ENCODE data around the gene CABP2.

DNA sequence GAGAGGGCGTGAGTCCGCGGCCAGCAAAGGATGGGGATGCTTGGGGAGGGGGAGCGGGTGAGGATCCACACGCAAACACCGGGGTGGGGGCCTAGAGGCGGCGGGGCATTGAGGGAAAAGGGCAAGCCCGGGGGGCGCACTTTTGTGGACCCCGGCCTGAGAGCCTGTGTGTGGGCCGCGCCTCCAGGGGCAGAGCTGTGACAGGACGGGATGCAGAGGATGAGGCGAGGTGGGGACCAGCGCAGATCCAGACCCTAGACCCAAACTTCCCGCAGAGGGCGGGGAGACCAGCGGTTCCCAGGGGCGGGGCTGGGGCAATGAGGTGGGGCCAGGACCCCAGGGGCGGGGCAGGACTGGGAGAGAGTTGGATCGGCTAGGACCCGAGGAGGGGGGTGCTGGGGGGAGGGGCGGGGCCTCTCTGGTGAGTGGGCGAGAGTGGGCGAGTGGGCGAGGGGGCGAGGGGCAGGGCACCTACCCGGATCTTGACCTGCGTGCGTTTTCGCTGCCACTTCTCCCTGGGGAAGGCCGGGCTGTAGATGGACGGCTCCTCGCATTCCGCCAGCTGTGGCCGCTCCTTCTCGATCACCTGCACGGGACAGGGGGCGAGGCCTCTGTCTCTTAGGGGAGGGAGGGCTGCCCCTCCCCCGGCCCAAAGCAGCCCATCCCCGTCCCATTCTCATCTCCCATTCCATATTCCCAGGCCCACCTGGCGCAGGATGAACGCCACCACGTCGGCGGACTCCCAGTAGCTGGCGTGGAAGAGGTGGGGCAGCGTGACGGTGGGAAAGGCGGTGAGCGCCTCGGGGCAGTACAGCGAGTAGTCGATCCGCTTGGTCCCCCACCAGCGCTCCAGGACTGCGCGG, 28.6 kb downstream of the CABP2 start:
- TF ChIP-seq, protein P1, sequence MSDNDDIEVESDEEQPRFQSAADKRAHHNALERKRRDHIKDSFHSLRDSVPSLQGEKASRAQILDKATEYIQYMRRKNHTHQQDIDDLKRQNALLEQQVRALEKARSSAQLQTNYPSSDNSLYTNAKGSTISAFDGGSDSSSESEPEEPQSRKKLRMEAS (IDR thresholded peaks at IDR 0.05; ENCODE audit: low read depth, low read length), result no peak
- TF ChIP-seq, protein P2, sequence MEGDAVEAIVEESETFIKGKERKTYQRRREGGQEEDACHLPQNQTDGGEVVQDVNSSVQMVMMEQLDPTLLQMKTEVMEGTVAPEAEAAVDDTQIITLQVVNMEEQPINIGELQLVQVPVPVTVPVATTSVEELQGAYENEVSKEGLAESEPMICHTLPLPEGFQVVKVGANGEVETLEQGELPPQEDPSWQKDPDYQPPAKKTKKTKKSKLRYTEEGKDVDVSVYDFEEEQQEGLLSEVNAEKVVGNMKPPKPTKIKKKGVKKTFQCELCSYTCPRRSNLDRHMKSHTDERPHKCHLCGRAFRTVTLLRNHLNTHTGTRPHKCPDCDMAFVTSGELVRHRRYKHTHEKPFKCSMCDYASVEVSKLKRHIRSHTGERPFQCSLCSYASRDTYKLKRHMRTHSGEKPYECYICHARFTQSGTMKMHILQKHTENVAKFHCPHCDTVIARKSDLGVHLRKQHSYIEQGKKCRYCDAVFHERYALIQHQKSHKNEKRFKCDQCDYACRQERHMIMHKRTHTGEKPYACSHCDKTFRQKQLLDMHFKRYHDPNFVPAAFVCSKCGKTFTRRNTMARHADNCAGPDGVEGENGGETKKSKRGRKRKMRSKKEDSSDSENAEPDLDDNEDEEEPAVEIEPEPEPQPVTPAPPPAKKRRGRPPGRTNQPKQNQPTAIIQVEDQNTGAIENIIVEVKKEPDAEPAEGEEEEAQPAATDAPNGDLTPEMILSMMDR (IDR thresholded peaks at IDR 0.05 in 2 of 3, conservative IDR thresholded peaks at IDR 0.05 in 1 of 3; ENCODE audit: control insufficient read depth in 2 of 3, extremely low read depth in 1 of 3, insufficient read depth in 1 of 3, low read depth in 3 of 3, low read length in 3 of 3), result no peak
- TF ChIP-seq BMI1 (IDR thresholded peaks at IDR 0.05; ENCODE audit: borderline replicate concordance) (no peak), CBFB (IDR thresholded peaks at IDR 0.05; ENCODE audit: low read depth) (no peak), CHD1 (IDR thresholded peaks at IDR 0.05; ENCODE audit: low read depth, low read length) (no peak), SMAD1 (IDR thresholded peaks at IDR 0.05; ENCODE audit: low read depth, partially characterized antibody) (no peak), RFX5 (IDR thresholded peaks at IDR 0.05; ENCODE audit: low read depth, low read length) (no peak)
